Measurements from ENCODE around the gene SLC45A2.

- TF ChIP-seq FOXM1 (IDR thresholded peaks at IDR 0.05; ENCODE audit: borderline replicate concordance, low read depth) (no peak), MAX (IDR thresholded peaks at IDR 0.05) (no peak), EP300 (IDR thresholded peaks at IDR 0.05; ENCODE audit: borderline replicate concordance) (no peak), ZBTB7A (IDR thresholded peaks at IDR 0.05; ENCODE audit: low read depth) (no peak), RAD21 (IDR thresholded peaks at IDR 0.05; ENCODE audit: low read depth) (no peak), TCF12 (IDR thresholded peaks at IDR 0.05; ENCODE audit: low read depth) (no peak), TAF1 (IDR thresholded peaks at IDR 0.05; ENCODE audit: low read depth) (no peak), CEBPB (IDR thresholded peaks at IDR 0.05) (no peak), YY1 (IDR thresholded peaks at IDR 0.05; ENCODE audit: low read depth) (no peak)
- TF ChIP-seq, protein P1, sequence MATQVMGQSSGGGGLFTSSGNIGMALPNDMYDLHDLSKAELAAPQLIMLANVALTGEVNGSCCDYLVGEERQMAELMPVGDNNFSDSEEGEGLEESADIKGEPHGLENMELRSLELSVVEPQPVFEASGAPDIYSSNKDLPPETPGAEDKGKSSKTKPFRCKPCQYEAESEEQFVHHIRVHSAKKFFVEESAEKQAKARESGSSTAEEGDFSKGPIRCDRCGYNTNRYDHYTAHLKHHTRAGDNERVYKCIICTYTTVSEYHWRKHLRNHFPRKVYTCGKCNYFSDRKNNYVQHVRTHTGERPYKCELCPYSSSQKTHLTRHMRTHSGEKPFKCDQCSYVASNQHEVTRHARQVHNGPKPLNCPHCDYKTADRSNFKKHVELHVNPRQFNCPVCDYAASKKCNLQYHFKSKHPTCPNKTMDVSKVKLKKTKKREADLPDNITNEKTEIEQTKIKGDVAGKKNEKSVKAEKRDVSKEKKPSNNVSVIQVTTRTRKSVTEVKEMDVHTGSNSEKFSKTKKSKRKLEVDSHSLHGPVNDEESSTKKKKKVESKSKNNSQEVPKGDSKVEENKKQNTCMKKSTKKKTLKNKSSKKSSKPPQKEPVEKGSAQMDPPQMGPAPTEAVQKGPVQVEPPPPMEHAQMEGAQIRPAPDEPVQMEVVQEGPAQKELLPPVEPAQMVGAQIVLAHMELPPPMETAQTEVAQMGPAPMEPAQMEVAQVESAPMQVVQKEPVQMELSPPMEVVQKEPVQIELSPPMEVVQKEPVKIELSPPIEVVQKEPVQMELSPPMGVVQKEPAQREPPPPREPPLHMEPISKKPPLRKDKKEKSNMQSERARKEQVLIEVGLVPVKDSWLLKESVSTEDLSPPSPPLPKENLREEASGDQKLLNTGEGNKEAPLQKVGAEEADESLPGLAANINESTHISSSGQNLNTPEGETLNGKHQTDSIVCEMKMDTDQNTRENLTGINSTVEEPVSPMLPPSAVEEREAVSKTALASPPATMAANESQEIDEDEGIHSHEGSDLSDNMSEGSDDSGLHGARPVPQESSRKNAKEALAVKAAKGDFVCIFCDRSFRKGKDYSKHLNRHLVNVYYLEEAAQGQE (IDR thresholded peaks at IDR 0.05; ENCODE audit: low read depth): no peak
Measured at GRCh38 chr5:33966805-33967204, 17.7 kb downstream of the SLC45A2 start.
